GM18511 (cell line): ENCODE data around the gene STK10.

Source experiments
- ATAC-seq: cut with Tn5 transposase; IDR thresholded peaks from one replicate; pipeline ENCODE4 v1.9.1; 2021; ENCODE audit warnings: mild to moderate bottlenecking, moderate library complexity; ENCODE audit not compliant: unreplicated experiment

STK10 gene

GRCh38 chr5:171992305-171992704, 195.7 kb downstream of the STK10 start:
- ATAC-seq = no peak
